GM12878 (cell line): ENCODE measurements around the gene MX1. TPM values are rescaled to one million over a fixed set of nuclear protein-coding genes. Genes with fewer than 3 reads are reported as not detected.

Source experiments
- ATAC-seq: fragments of 200-7000 bp; cut with Tn5 transposase; 3 replicates; pipeline ENCODE4 v1.9.1; 2020; ENCODE audit warnings: mild to moderate bottlenecking, moderate library complexity
- BruUV-seq: library from RNA; stranded (reverse); fragments of 400-500 nt; replicated peaks from 2 replicates; lab custom pipeline; 2021; lab: Mats Ljungman, UMichigan
- CTCF ChIA-PET: fragments of 300-600 bp; sonication (Branson Sonifier 250); formaldehyde crosslinking; extraction: SDS; loops from one replicate; lab custom pipeline; 2021; ENCODE audit warnings: inconsistent platforms; lab: Yijun Ruan, JAX
- POLR2A ChIA-PET: fragments of 350-600 bp; formaldehyde crosslinking; extraction: SDS; loops from one replicate; lab custom pipeline; 2021; ENCODE audit warnings: inconsistent platforms; lab: Charles Lee
- RAD21 ChIA-PET: fragments of 300-600 bp; sonication (Branson Sonifier 250); formaldehyde crosslinking; loops from one replicate; lab custom pipeline; 2023; ENCODE audit warnings: antibody characterized with exemption; ENCODE audit not compliant: unreplicated experiment; lab: Charles Lee
- SMC1A ChIA-PET: fragments of 300-600 bp; sonication (Branson Sonifier 250); formaldehyde crosslinking; loops from one replicate; lab custom pipeline; 2023; ENCODE audit not compliant: unreplicated experiment, uncharacterized antibody; lab: Charles Lee
- DNase-seq: peaks from one replicate; pipeline ENCODE4 v3.0.0-alpha.2; 2011; ENCODE audit warnings: low read depth, low spot score
- FAIRE-seq: peaks from 3 replicates; lab custom pipeline; 2011; peaks lifted over from hg19 to GRCh38; lab: Jason Lieb, UNC
- H2AFZ ChIP-seq: 2 replicates; pipeline ENCODE4 v1.6.0; 2011; ENCODE audit warnings: low read depth, low read length, control low read depth; ENCODE audit not compliant: control insufficient read depth
- H3K27ac ChIP-seq: 2 replicates; pipeline ENCODE4 v1.5.1; 2011; ENCODE audit warnings: control low read depth; ENCODE audit not compliant: control insufficient read depth, insufficient read depth
- H3K27me3 ChIP-seq, 2 experiments: replicated peaks in 1 of 2; 2 replicates each; pipeline versions ENCODE4 v1.6.0 to v1.6.1; 2011; ENCODE audit warnings: low read length in 1 of 2; ENCODE audit not compliant: control insufficient read depth in 2 of 2, insufficient read depth in 2 of 2
- H3K36me3 ChIP-seq, 2 experiments: 2 replicates each; pipeline ENCODE4 v1.5.1; 2011; ENCODE audit warnings: low read length in 1 of 2; ENCODE audit not compliant: control insufficient read depth in 2 of 2, insufficient read depth in 2 of 2
- H3K4me1 ChIP-seq: 2 replicates; pipeline ENCODE4 v1.6.1; 2011; ENCODE audit warnings: mild to moderate bottlenecking, low read length, moderate library complexity, mixed read lengths; ENCODE audit not compliant: control insufficient read depth, insufficient read depth
- H3K4me2 ChIP-seq: 2 replicates; pipeline ENCODE4 v1.6.0; 2011; ENCODE audit warnings: control low read depth; ENCODE audit not compliant: control insufficient read depth, insufficient read depth
- H3K4me3 ChIP-seq: fragments of 200-600 bp; sonication (generic); 2 replicates; pipeline ENCODE4 v1.5.1; 2016
- H3K79me2 ChIP-seq: 2 replicates; pipeline ENCODE4 v1.6.0; 2011; ENCODE audit warnings: low read length; ENCODE audit not compliant: control insufficient read depth, insufficient read depth
- H3K9ac ChIP-seq: 2 replicates; pipeline ENCODE4 v1.8.0; 2011; ENCODE audit warnings: low read length, control low read depth, mixed read lengths; ENCODE audit not compliant: control insufficient read depth, insufficient read depth
- H3K9me3 ChIP-seq: replicated peaks from 3 replicates; pipeline ENCODE4 v1.5.1; 2011; ENCODE audit warnings: mild to moderate bottlenecking, low read length; ENCODE audit not compliant: control insufficient read depth, insufficient read depth
- H4K20me1 ChIP-seq: 2 replicates; pipeline ENCODE4 v1.6.0; 2011; ENCODE audit not compliant: control insufficient read depth, insufficient read depth
- CBX3 ChIP-seq: fragments of 200-600 bp; sonication (generic); IDR thresholded peaks from 2 replicates; pipeline ENCODE4 v1.6.1; 2016; ENCODE audit warnings: low read depth, borderline replicate concordance
- E2F8 ChIP-seq: fragments of 450-650 bp; IDR thresholded peaks from 2 replicates; pipeline ENCODE4 v1.6.1; 2018; ENCODE audit warnings: mild to moderate bottlenecking, low read depth, moderate library complexity; ENCODE audit not compliant: partially characterized antibody
- EP300 ChIP-seq, 2 experiments: fragments of 150-350 bp in 1 of 2; IDR thresholded peaks; 2 replicates each; pipeline ENCODE4 v1.6.1; 2011 to 2012; ENCODE audit warnings: low read depth in 2 of 2, low read length in 2 of 2, borderline replicate concordance in 1 of 2, improper control_type of control experiment in 1 of 2, inconsistent platforms in 1 of 2; ENCODE audit not compliant: control insufficient read depth in 1 of 2
- KAT2A ChIP-seq: conservative IDR thresholded peaks from 2 replicates; pipeline ENCODE4 v1.6.1; 2011; ENCODE audit warnings: low read depth, low read length; ENCODE audit not compliant: control insufficient read depth
- PAX8 ChIP-seq: fragments of 450-650 bp; IDR thresholded peaks from 2 replicates; pipeline ENCODE4 v1.6.1; 2017; ENCODE audit warnings: mild to moderate bottlenecking, moderate library complexity
- SREBF1 ChIP-seq: IDR thresholded peaks from 2 replicates; pipeline ENCODE4 v1.6.1; 2012; ENCODE audit warnings: mild to moderate bottlenecking, low read length
- SUPT20H ChIP-seq: IDR thresholded peaks from 2 replicates; pipeline ENCODE4 v1.6.1; 2011; ENCODE audit warnings: low read depth, mild to moderate bottlenecking, low read length, moderate library complexity, borderline replicate concordance; ENCODE audit not compliant: control insufficient read depth
- ZBED1 ChIP-seq: IDR thresholded peaks from 2 replicates; pipeline ENCODE4 v1.6.1; 2016; ENCODE audit warnings: borderline replicate concordance
- ZBTB40 ChIP-seq: fragments of 450-650 bp; IDR thresholded peaks from 2 replicates; pipeline ENCODE4 v1.6.1; 2016; ENCODE audit warnings: mild to moderate bottlenecking, moderate library complexity, borderline replicate concordance
- ZNF207 ChIP-seq: fragments of 450-650 bp; IDR thresholded peaks from 2 replicates; pipeline ENCODE4 v1.6.1; 2014; ENCODE audit warnings: antibody characterized with exemption, mild to moderate bottlenecking, borderline replicate concordance
- ZNF592 ChIP-seq: fragments of 450-650 bp; IDR thresholded peaks from 2 replicates; pipeline ENCODE4 v1.6.1; 2017; ENCODE audit warnings: mild to moderate bottlenecking, moderate library complexity
- ZZZ3 ChIP-seq: IDR thresholded peaks from 2 replicates; pipeline ENCODE4 v1.6.1; 2011; ENCODE audit warnings: low read depth; ENCODE audit not compliant: control insufficient read depth, insufficient read length
- WGBS: methylation state at CpG from one replicate; pipeline ENCODE4 v1.1.6; 2016; ENCODE audit warnings: low lambda C conversion rate; ENCODE audit not compliant: insufficient replicate concordance, insufficient coverage; ENCODE audit errors: missing lambda C conversion rate; 5-methylcytosine and 5-hydroxymethylcytosine counted together
- in situ Hi-C: fragments of 300-500 bp; cut with MboI; formaldehyde crosslinking; loops from 9 replicates; pipeline ENCODE4 v1.14.3; 2018; ENCODE audit warnings: mixed read lengths
- intact Hi-C: fragments of 100-400 bp; cut with micrococcal nuclease; formaldehyde crosslinking; loops from one replicate; pipeline ENCODE4 v1.14.2; 2022; ENCODE audit not compliant: unreplicated experiment
- polyA plus RNA-seq, 11 experiments: library from polyadenylated mRNA; depleted of rRNA in 4 of 11; unstranded in 6 of 11; stranded (reverse) in 5 of 11; fragments of >200 nt; fragmentation: Nextera tagmentation in 4 of 11; fragmentation: Illumina TruSeq in 1 of 11; extraction: Ambion mirVana in 4 of 11; extraction: Trizol in 1 of 11; gene quantifications; 1 replicate in 1 of 11; 2 replicates in 10 of 11; pipeline versions ENCODE4 v1.2.1 to v1.2.3, GENCODE V29; 2011 to 2016; ENCODE audit warnings: inconsistent platforms in 2 of 11, missing spikeins in 2 of 11, low read depth in 1 of 11
- total RNA-seq, 4 experiments: library from RNA; depleted of rRNA in 3 of 4; stranded (reverse); fragments of >200 nt in 3 of 4; fragmentation: Illumina TruSeq in 1 of 4; extraction: Trizol in 1 of 4; gene quantifications; 2 replicates each; pipeline versions ENCODE4 v1.2.1 to v1.2.3, GENCODE V29; 2013 to 2021

The MX1 gene
- total and polyA plus RNA-seq, 10 of the 15 experiments (the other 5 are each of a cell fraction or from before 2014, with no cell fraction given) = 75.9 to 385 (median 302) TPM

GRCh38 chr21:41458121-41458520 lies 32.1 kb downstream of the MX1 start:
- FAIRE-seq = no peak
- Histone ChIP-seq H3K4me1 (no peaks in the 10 kb centered on the region), H3K27me3 (no peaks in the 10 kb centered on the region), H2AFZ (no peak overlapping the region), H3K9me3 (no peaks in the 10 kb centered on the region; the same call in 2 of the 3 replicates), H3K9ac (no peak overlapping the region), H3K4me2 (no peak overlapping the region), H3K36me3 (peaks cover 20 to 47% of the 10 kb centered on the region in 2 experiments), H3K79me2 (no peaks in the 10 kb centered on the region), H3K27ac (no peak overlapping the region), H3K4me3 (no peak overlapping the region), H4K20me1 (peaks cover 15% of the 10 kb centered on the region)
- intact Hi-C loops = no loop called here
- ChIA-PET SMC1A (no interaction called here), RAD21 (interaction anchor here (3.4 kb wide), 1 partner anchor 174 kb away, joined by 26 read pairs; no protein-coding TSS in a partner anchor), CTCF (interaction anchor here (1.1 to 3.1 kb wide), 3 partner anchors 175 to 295 kb away, joined by 3 to 47 read pairs (median 11); no protein-coding TSS in a partner anchor), POLR2A (no interaction called here)
- ATAC-seq = no peak
- in situ Hi-C loops = loop anchor here (5.0 kb wide), 1 partner anchor 171 kb away; no protein-coding TSS in a partner anchor
- BruUV-seq = no TSS peak
- WGBS = 99% methylated on average over 6 of the region's 6 CpGs
- no peak for DNase-seq
- TF ChIP-seq ZNF592 = no peak
- no peak for TF ChIP-seq EP300 (IDR thresholded peaks at IDR 0.05; ENCODE audit: borderline replicate concordance in 1 of 2, control insufficient read depth in 1 of 2, low read depth in 2 of 2, low read length in 2 of 2)
- TF ChIP-seq ZZZ3 = no peak
- TF ChIP-seq ZBTB40 = no peak
- TF ChIP-seq ZNF207 = no peak
- no peak for TF ChIP-seq E2F8
- TF ChIP-seq PAX8 = no peak
- no peak for TF ChIP-seq SUPT20H
- TF ChIP-seq KAT2A = no peak
- TF ChIP-seq SREBF1 = no peak
- no peak for TF ChIP-seq CBX3
- TF ChIP-seq ZBED1 = no peak
